ENCODE measurements around the gene TBC1D16. TPM values are rescaled to one million over a fixed set of nuclear protein-coding genes. Genes with fewer than 3 reads are reported as not detected.
"Not testable (repeated sequence)": the region's sequence is repeated elsewhere in the genome, so short reads cannot be mapped to it uniquely, and the experiment has no call there.

Gene TBC1D16
- polyA plus RNA-seq, 4 donors = 27.2 to 35.6 (median 34.1) TPM

GRCh38 chr17:79905832-79906231 is 129.8 kb downstream of the TBC1D16 start:
- DNase-seq (ENCODE audit: low read depth in 4 of 4, low spot score in 3 of 4) = no peak

GRCh38 chr17:79904865-79905264 is 130.8 kb downstream of the TBC1D16 start:
- DNase-seq (ENCODE audit: low read depth in 4 of 4, low spot score in 3 of 4) = no peak

GRCh38 chr17:79902146-79902791 is 133.4 kb downstream of the TBC1D16 start:
- DNase-seq (ENCODE audit: low read depth in 4 of 4, low spot score in 3 of 4) = no peak

GRCh38 chr17:79901131-79901530 is 134.5 kb downstream of the TBC1D16 start:
- no peak for DNase-seq (ENCODE audit: low read depth in 4 of 4, low spot score in 3 of 4)

GRCh38 chr17:79899584-79899983 is 136.1 kb downstream of the TBC1D16 start:
- no peak for DNase-seq (ENCODE audit: low read depth in 4 of 4, low spot score in 3 of 4)

- DNase-seq (ENCODE audit: low read depth in 4 of 4, low spot score in 3 of 4) = no peak
These were observed 138.2 kb downstream of the TBC1D16 start for GRCh38 chr17:79897243-79898063.

- not testable (repeated sequence) for DNase-seq (ENCODE audit: low read depth in 4 of 4, low spot score in 3 of 4)
These were observed 142.2 kb downstream of the TBC1D16 start for GRCh38 chr17:79893457-79893856.

GRCh38 chr17:79892457-79893241 is 143.0 kb downstream of the TBC1D16 start:
- no peak for DNase-seq (ENCODE audit: low read depth in 4 of 4, low spot score in 3 of 4)

- DNase-seq (ENCODE audit: low read depth in 4 of 4, low spot score in 3 of 4) = no peak
These were observed 144.4 kb downstream of the TBC1D16 start for GRCh38 chr17:79891113-79891730.

GRCh38 chr17:79890706-79891105 is 145.0 kb downstream of the TBC1D16 start:
- no peak for DNase-seq (ENCODE audit: low read depth in 4 of 4, low spot score in 3 of 4)

- DNase-seq (ENCODE audit: low read depth in 4 of 4, low spot score in 3 of 4) = no peak
These were observed 146.6 kb downstream of the TBC1D16 start for GRCh38 chr17:79888811-79889634.

GRCh38 chr17:79888009-79888540 is 147.6 kb downstream of the TBC1D16 start:
- no peak for DNase-seq (ENCODE audit: low read depth in 4 of 4, low spot score in 3 of 4)

- no peak for DNase-seq (ENCODE audit: low read depth in 4 of 4, low spot score in 3 of 4)
These were observed 148.2 kb downstream of the TBC1D16 start for GRCh38 chr17:79887451-79887991.

GRCh38 chr17:79883202-79883601 is 152.5 kb downstream of the TBC1D16 start:
- no peak for DNase-seq (ENCODE audit: low read depth in 4 of 4, low spot score in 3 of 4)

Other genes with a start within 250 kb of the TBC1D16 start
- 10 to 100 TPM; 11.2 to 16.3 (median 11.9) TPM for gene CBX8, start 238.8 kb downstream of the TBC1D16 start, polyA plus RNA-seq (ENCODE audit: insufficient read length in 4 of 4)
- 10 to 100 TPM; 12.2 to 16.7 (median 14.0) TPM for gene CBX4, start 196.4 kb downstream of the TBC1D16 start, polyA plus RNA-seq (ENCODE audit: insufficient read length in 4 of 4)
- 10 to 100 TPM; 10.2 to 15.7 (median 12.9) TPM for gene CCDC40, start 770 bp upstream of the TBC1D16 start, polyA plus RNA-seq (ENCODE audit: insufficient read length in 4 of 4)
- gene GAA, start 65.7 kb upstream of the TBC1D16 start, polyA plus RNA-seq (ENCODE audit: insufficient read length in 4 of 4) = 10 to 100 TPM; 37.8 to 71.2 (median 50.5) TPM
- 100 to 1,000 TPM; 115 to 121 (median 117) TPM for gene EIF4A3, start 111.3 kb upstream of the TBC1D16 start, polyA plus RNA-seq (ENCODE audit: insufficient read length in 4 of 4)
- gene CARD14, start 134.2 kb upstream of the TBC1D16 start, polyA plus RNA-seq (ENCODE audit: insufficient read length in 4 of 4) = 1 to 10 TPM in 3 of 4 donors, under 1 TPM in 1; 0.90 to 1.5 (median 1.2) TPM
- gene SGSH, start 184.5 kb upstream of the TBC1D16 start, polyA plus RNA-seq (ENCODE audit: insufficient read length in 4 of 4) = 10 to 100 TPM; 33.5 to 40.2 (median 38.6) TPM
- 10 to 100 TPM; 22.9 to 28.8 (median 25.7) TPM for gene SLC26A11, start 184.6 kb upstream of the TBC1D16 start, polyA plus RNA-seq (ENCODE audit: insufficient read length in 4 of 4)
- gene RNF213, start 225.0 kb upstream of the TBC1D16 start, polyA plus RNA-seq (ENCODE audit: insufficient read length in 4 of 4) = 10 to 100 TPM; 51.7 to 61.4 (median 55.2) TPM

Data from right renal pelvis (tissue), 4 donors.